Measurements from ENCODE around the gene TBC1D3I. TPM values are rescaled to one million over a fixed set of nuclear protein-coding genes. Genes with fewer than 3 reads are reported as not detected.
"Not testable (repeated sequence)": the region's sequence is repeated elsewhere in the genome, so short reads cannot be mapped to it uniquely, and the experiment has no call there.

The TBC1D3I gene
- total RNA-seq, 2 donors from 2014 or later = 0.75 TPM; not detected in 1

DNA sequence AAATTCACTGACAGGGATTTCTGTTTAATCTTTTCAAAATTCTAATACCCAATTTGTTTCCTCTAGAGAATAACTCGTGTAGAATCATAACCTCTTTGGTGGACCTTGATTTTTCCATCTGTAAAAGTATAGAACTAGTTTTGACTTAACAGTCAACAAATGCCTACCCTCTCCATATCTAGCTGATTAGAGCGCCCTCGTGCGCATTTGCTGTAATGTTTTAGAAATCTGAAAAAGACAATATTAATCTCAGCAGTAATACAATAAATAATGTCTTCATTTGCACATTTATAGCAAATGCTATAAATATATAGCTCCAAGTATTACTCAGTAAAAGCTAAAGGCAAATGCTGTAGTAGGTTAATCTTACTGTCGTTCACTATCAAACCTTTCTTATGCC is 34.7 kb downstream of the TBC1D3I start:
- not testable (repeated sequence) for H3K36me3 ChIP-seq (ENCODE audit: control insufficient read depth, insufficient read depth, low read length); H3K4me1 Mint-ChIP-seq; H3K27ac ChIP-seq (ENCODE audit: low read depth, low read length); H3K4me1 ChIP-seq (ENCODE audit: control insufficient read depth, insufficient read depth, low read length); H3K9me3 Mint-ChIP-seq; DNase-seq; H3K27ac Mint-ChIP-seq; H3K27me3 ChIP-seq (ENCODE audit: control insufficient read depth, insufficient read depth, low read length, poor library complexity, severe bottlenecking); H3K36me3 Mint-ChIP-seq (ENCODE audit: low read depth); H3K4me3 ChIP-seq (ENCODE audit: low read length); H3K9ac ChIP-seq (ENCODE audit: extremely low read depth, low read length, poor library complexity, severe bottlenecking); H3K4me3 Mint-ChIP-seq; H3K27me3 Mint-ChIP-seq (ENCODE audit: insufficient read depth); H3K9me3 ChIP-seq (ENCODE audit: control insufficient read depth, low read length)
- TF ChIP-seq, protein P1, sequence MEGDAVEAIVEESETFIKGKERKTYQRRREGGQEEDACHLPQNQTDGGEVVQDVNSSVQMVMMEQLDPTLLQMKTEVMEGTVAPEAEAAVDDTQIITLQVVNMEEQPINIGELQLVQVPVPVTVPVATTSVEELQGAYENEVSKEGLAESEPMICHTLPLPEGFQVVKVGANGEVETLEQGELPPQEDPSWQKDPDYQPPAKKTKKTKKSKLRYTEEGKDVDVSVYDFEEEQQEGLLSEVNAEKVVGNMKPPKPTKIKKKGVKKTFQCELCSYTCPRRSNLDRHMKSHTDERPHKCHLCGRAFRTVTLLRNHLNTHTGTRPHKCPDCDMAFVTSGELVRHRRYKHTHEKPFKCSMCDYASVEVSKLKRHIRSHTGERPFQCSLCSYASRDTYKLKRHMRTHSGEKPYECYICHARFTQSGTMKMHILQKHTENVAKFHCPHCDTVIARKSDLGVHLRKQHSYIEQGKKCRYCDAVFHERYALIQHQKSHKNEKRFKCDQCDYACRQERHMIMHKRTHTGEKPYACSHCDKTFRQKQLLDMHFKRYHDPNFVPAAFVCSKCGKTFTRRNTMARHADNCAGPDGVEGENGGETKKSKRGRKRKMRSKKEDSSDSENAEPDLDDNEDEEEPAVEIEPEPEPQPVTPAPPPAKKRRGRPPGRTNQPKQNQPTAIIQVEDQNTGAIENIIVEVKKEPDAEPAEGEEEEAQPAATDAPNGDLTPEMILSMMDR (conservative IDR thresholded peaks at IDR 0.05) = peak; percentile 47
- no CpG with 5 or more reads among the region's 5 CpGs for WGBS, 2 experiments (ENCODE audit: insufficient coverage in 1 of 2, insufficient read length in 1 of 2)

DNA sequence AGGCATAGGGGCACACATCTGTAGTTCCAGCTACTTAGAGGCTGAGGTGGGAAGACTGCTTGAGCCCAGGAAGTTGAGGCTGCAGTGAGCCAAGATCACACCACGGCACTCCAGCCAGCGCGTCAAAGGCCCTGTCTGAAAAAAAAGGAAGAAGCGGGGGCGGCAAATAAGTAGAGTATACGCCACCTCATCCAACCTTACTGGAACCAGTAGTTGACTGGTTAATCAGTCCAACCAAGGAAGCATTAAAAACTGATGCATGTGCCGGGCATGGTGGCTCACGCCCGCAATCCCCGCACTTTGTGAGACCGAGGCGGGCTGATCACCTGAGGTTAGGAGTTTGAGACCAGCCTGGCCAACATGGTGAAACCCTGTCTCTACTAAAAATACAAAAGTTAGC is 41.4 kb downstream of the TBC1D3I start:
- not testable (repeated sequence) for H3K36me3 ChIP-seq (ENCODE audit: control insufficient read depth, insufficient read depth, low read length); H3K4me1 Mint-ChIP-seq; H3K9me3 ChIP-seq (ENCODE audit: control insufficient read depth, low read length); H3K27ac ChIP-seq (ENCODE audit: low read depth, low read length); H3K4me3 Mint-ChIP-seq; H3K36me3 Mint-ChIP-seq (ENCODE audit: low read depth); H3K27me3 Mint-ChIP-seq (ENCODE audit: insufficient read depth); H3K4me1 ChIP-seq (ENCODE audit: control insufficient read depth, insufficient read depth, low read length); H3K9ac ChIP-seq (ENCODE audit: extremely low read depth, low read length, poor library complexity, severe bottlenecking); H3K27me3 ChIP-seq (ENCODE audit: control insufficient read depth, insufficient read depth, low read length, poor library complexity, severe bottlenecking); H3K4me3 ChIP-seq (ENCODE audit: low read length); H3K27ac Mint-ChIP-seq
- DNase-seq = peak; percentile 29
- H3K9me3 Mint-ChIP-seq = peaks cover 19% of the 10 kb centered on the region
- WGBS, 2 experiments (ENCODE audit: insufficient coverage in 1 of 2, insufficient read length in 1 of 2) = 92 to 94% methylated on average over 12 of the region's 12 CpGs

DNA sequence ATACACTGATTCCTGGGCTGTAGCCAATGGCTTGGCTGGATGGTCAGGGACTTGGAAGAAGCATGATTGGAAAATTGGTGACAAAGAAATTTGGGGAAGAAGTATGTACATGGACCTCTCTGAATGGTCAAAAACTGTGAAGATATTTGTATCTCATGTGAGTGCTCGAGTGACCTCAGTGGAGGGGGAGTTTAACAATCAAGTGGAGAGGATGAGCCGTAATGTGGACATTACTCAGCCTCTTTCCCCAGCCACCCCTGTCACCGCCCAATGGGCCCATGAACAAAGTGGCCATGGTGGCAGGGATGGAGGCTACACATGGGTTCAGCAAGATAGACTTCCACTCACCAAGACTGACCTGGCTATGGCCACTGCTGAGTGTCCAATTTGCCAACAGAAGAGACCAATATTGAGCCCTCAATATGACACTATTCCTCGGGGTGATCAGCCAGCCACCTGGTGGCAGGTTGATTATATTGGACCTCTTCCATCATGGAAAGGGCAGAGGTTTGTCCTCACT is 42.7 kb downstream of the TBC1D3I start:
- WGBS, 2 experiments (ENCODE audit: insufficient coverage in 1 of 2, insufficient read length in 1 of 2) = 85 to 88% methylated on average over 3 to 4 of the region's 4 CpGs
- H3K4me1 Mint-ChIP-seq; H3K27ac ChIP-seq (ENCODE audit: low read depth, low read length); H3K4me1 ChIP-seq (ENCODE audit: control insufficient read depth, insufficient read depth, low read length); H3K4me3 Mint-ChIP-seq; H3K4me3 ChIP-seq (ENCODE audit: low read length); H3K36me3 ChIP-seq (ENCODE audit: control insufficient read depth, insufficient read depth, low read length); H3K36me3 Mint-ChIP-seq (ENCODE audit: low read depth); H3K27me3 ChIP-seq (ENCODE audit: control insufficient read depth, insufficient read depth, low read length, poor library complexity, severe bottlenecking); H3K27ac Mint-ChIP-seq; H3K9ac ChIP-seq (ENCODE audit: extremely low read depth, low read length, poor library complexity, severe bottlenecking); H3K9me3 ChIP-seq (ENCODE audit: control insufficient read depth, low read length); H3K27me3 Mint-ChIP-seq (ENCODE audit: insufficient read depth): not testable (repeated sequence)
- TF ChIP-seq, protein P1 (conservative IDR thresholded peaks at IDR 0.05) = peak; percentile 60
- H3K9me3 Mint-ChIP-seq = peaks cover 21% of the 10 kb centered on the region
- peak; percentile 40 for DNase-seq

GRCh38 chr17:36220737-36221580 is 43.4 kb downstream of the TBC1D3I start:
- H3K9me3 ChIP-seq (ENCODE audit: control insufficient read depth, low read length); H3K27me3 ChIP-seq (ENCODE audit: control insufficient read depth, insufficient read depth, low read length, poor library complexity, severe bottlenecking); H3K27me3 Mint-ChIP-seq (ENCODE audit: insufficient read depth); H3K4me3 Mint-ChIP-seq; H3K36me3 Mint-ChIP-seq (ENCODE audit: low read depth); H3K4me1 Mint-ChIP-seq; H3K9ac ChIP-seq (ENCODE audit: extremely low read depth, low read length, poor library complexity, severe bottlenecking); H3K27ac ChIP-seq (ENCODE audit: low read depth, low read length); H3K27ac Mint-ChIP-seq; H3K4me1 ChIP-seq (ENCODE audit: control insufficient read depth, insufficient read depth, low read length); H3K4me3 ChIP-seq (ENCODE audit: low read length); H3K36me3 ChIP-seq (ENCODE audit: control insufficient read depth, insufficient read depth, low read length): not testable (repeated sequence)
- H3K9me3 Mint-ChIP-seq = peaks cover 21% of the 10 kb centered on the region
- WGBS, 2 experiments (ENCODE audit: insufficient coverage in 1 of 2, insufficient read length in 1 of 2) = 86 to 88% methylated on average over 2 to 3 of the region's 3 CpGs
- DNase-seq = peak; percentile 38

DNA sequence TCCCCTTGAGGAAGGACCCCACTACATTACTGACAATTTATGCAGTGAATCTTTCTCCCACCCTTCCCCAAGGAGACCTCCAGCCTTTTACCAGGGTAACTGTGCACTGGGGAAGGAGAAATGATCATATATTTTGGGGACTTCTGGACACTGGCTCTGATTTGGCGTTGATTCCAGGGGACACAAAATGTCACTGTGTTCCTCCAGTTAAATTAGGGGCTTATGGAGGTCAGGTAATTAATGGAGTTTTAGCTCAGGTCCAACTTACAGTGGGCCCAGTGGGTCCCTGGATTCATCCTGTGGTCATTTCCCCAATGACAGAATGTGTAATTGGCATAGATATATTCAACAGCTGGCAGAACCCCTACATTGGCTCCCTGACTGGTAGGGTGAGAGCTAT is 44.8 kb downstream of the TBC1D3I start:
- H3K4me3 ChIP-seq (ENCODE audit: low read length); H3K4me3 Mint-ChIP-seq; H3K9me3 ChIP-seq (ENCODE audit: control insufficient read depth, low read length); H3K4me1 Mint-ChIP-seq; H3K36me3 Mint-ChIP-seq (ENCODE audit: low read depth); H3K27me3 ChIP-seq (ENCODE audit: control insufficient read depth, insufficient read depth, low read length, poor library complexity, severe bottlenecking); H3K36me3 ChIP-seq (ENCODE audit: control insufficient read depth, insufficient read depth, low read length); H3K4me1 ChIP-seq (ENCODE audit: control insufficient read depth, insufficient read depth, low read length); H3K27ac ChIP-seq (ENCODE audit: low read depth, low read length); H3K27ac Mint-ChIP-seq; H3K9ac ChIP-seq (ENCODE audit: extremely low read depth, low read length, poor library complexity, severe bottlenecking): not testable (repeated sequence)
- 85% methylated on average over 1 of the region's 1 CpG; no CpG with 5 or more reads in 1 of the 2 experiments for WGBS, 2 experiments (ENCODE audit: insufficient coverage in 1 of 2, insufficient read length in 1 of 2)
- Mint-ChIP-seq H3K9me3 (peaks cover 21% of the 10 kb centered on the region), H3K27me3 (ENCODE audit: insufficient read depth) (peaks cover 12% of the 10 kb centered on the region)
- DNase-seq = peak; percentile 29
